SJSA1 (cell line): ENCODE measurements around the gene S100PBP. TPM values are rescaled to one million over a fixed set of nuclear protein-coding genes. Genes with fewer than 3 reads are reported as not detected.
"Not testable (repeated sequence)": the region's sequence is repeated elsewhere in the genome, so short reads cannot be mapped to it uniquely, and the experiment has no call there.

Experiments used
- DNase-seq, 2 experiments: peaks; one replicate each; pipeline ENCODE4 v3.0.0-alpha.2; 2015 to 2020; ENCODE audit warnings: low spot score in 2 of 2, low read depth in 1 of 2
- H3K27ac ChIP-seq: fragments of 250-450 bp; sonication (Bioruptor Pico); 2 replicates; pipeline ENCODE4 v1.5.1; 2020; ENCODE audit warnings: mild to moderate bottlenecking, moderate library complexity
- H3K27me3 ChIP-seq: fragments of 250-450 bp; sonication (Bioruptor Pico); replicated peaks from 2 replicates; pipeline ENCODE4 v1.5.1; 2020; ENCODE audit warnings: mild to moderate bottlenecking, moderate library complexity
- H3K36me3 ChIP-seq: fragments of 250-450 bp; sonication (Bioruptor Pico); 2 replicates; pipeline ENCODE4 v1.5.1; 2020; ENCODE audit warnings: mild to moderate bottlenecking
- H3K4me1 ChIP-seq: fragments of 250-450 bp; sonication (Bioruptor Pico); replicated peaks from 2 replicates; pipeline ENCODE4 v1.6.1; 2021; ENCODE audit warnings: mild to moderate bottlenecking
- H3K4me3 ChIP-seq: fragments of 250-450 bp; sonication (Bioruptor Pico); 2 replicates; pipeline ENCODE4 v1.5.1; 2020; ENCODE audit warnings: mild to moderate bottlenecking
- H3K9me3 ChIP-seq: fragments of 250-450 bp; sonication (Bioruptor Pico); replicated peaks from 2 replicates; pipeline ENCODE4 v1.5.1; 2020; ENCODE audit warnings: mild to moderate bottlenecking
- total RNA-seq: library from RNA; depleted of rRNA; stranded (reverse); fragments of >200 nt; shearing (Covaris generic); gene quantifications from 2 replicates; pipeline ENCODE4 v1.2.3, GENCODE V29; 2014; rRNA removed

Gene S100PBP
- total RNA-seq, 1 experiment from 2014 or later: 27.5 TPM

DNA sequence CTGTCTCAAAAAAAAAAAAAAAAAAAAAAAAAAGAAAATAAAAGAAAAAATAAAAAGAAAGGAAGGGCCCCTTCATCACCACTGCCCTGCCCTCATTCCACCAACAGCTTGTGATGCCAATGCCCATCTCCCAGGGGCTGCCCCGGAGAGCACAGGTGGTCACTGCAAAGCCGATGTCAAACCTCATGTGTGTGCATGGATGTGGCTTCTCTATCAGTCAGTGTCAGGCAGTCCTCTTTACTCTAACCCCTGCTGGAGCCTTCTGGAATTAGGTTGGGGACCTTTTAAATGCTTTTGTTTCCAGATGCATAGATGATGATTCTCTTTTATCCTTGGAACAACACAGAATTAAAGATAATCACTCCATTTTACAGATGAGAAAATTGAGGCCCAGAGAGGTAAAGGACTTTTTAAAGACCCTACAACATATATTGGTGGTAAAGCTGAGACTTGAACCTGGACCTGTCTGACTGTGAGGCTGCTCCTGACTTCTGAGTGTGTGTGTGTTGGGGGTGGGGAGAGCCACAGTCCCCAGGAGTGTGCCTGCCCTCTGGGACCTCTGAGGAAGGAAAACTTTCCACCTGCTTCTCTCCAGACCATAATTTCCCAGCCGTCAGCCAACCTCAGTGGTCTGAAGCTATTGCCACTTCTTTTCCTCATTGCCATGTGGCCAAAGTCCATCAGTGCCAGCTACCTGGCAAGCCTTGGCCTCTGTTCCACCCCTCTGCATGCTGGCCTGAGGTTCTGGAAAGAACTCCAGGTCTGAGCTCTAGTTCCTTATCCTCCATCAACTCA, 86.7 kb downstream of the S100PBP start:
- Histone ChIP-seq H3K36me3 (peaks cover 3% of the 10 kb centered on the region; the same call in 1 of the 2 replicates), H3K9me3 (no peaks in the 10 kb centered on the region; the same call in 1 of the 2 replicates), H3K27me3 (0 out of 2 replicates have a peak, but pooled peaks cover 7% of the 10 kb centered on the region), H3K27ac (no peak overlapping the region), H3K4me1 (peaks cover 20% of the 10 kb centered on the region), H3K4me3 (no peak overlapping the region)
- no peak for DNase-seq

DNA sequence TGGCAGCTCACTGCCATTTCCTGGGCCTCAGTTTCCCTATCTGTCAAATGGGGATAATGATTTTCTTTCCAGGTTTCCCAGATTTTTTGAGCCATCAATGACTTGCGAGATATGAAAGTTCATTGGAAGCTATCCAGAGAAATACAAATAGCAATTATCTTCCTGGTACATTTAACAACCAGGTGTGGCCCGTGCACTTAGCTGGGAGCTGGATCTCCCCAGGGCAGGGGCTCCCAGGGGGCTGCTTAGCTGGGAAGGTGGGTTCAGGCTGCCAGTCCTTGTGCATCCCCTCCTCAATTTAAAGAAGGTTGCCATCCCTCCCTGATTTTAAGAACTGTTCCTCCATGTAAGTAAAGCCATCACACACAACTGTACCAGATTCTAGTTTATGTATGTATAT, 87.3 kb downstream of the S100PBP start:
- H3K36me3 ChIP-seq: peaks cover 3% of the 10 kb centered on the region; the same call in 1 of the 2 replicates
- 0 out of 2 replicates have a peak, but pooled peaks cover 7% of the 10 kb centered on the region for H3K27me3 ChIP-seq
- no peaks in the 10 kb centered on the region; the same call in 1 of the 2 replicates for H3K9me3 ChIP-seq
- H3K4me1 ChIP-seq: peaks cover 20% of the 10 kb centered on the region
- no peak overlapping the region for H3K27ac ChIP-seq
- DNase-seq: no peak
- H3K4me3 ChIP-seq: no peak overlapping the region

DNA sequence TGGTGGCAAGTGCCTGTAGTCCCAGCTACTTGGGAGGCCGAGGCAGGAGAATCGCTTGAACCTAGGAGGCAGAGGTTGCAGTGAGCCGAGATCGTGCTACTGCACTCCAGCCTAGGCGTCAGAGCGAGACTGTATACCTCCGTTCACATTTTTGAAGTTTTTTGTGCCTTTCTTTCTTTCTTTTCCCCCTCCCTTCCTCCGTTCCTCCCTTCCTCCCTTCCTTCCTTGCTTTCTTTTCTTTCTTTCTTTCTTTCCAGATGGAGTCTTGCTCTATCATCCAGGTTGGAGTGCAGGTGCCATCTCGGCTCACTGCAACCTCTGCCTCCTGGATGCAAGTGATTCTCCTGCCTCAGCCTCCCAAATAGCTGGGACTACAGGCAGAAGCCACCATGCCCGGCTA, 88.1 kb downstream of the S100PBP start:
- not testable (repeated sequence) for H3K27me3 ChIP-seq, H3K4me3 ChIP-seq, DNase-seq, H3K27ac ChIP-seq, H3K36me3 ChIP-seq, H3K9me3 ChIP-seq
- peaks cover 17% of the 10 kb centered on the region for H3K4me1 ChIP-seq

DNA sequence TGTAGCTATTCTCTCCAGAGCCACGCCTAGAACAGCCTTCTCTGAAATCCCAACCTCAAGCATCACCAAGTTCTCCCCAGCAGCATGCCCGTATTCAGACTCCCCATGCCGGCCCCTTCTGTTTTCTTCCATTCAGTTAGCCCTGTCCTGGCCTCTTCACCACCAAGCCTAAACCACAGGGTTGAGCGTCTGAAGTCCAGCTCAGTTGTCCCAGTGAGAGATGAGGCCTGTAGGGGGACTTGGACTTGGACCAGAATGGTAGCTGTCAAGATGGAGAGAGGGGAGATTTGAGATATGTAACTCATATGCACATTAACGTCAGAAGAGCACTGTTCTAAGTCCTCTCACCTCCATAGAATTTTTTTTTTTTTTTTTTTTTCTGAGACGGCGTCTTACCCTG, 89.2 kb downstream of the S100PBP start:
- H3K27me3 ChIP-seq: 0 out of 2 replicates have a peak, but pooled peaks cover 4% of the 10 kb centered on the region
- H3K9me3 ChIP-seq: no peaks in the 10 kb centered on the region; the same call in 1 of the 2 replicates
- no peak overlapping the region for H3K27ac ChIP-seq
- peaks cover 8% of the 10 kb centered on the region for H3K4me1 ChIP-seq
- no peak overlapping the region for H3K4me3 ChIP-seq
- no peaks in the 10 kb centered on the region for H3K36me3 ChIP-seq
- no peak for DNase-seq

DNA sequence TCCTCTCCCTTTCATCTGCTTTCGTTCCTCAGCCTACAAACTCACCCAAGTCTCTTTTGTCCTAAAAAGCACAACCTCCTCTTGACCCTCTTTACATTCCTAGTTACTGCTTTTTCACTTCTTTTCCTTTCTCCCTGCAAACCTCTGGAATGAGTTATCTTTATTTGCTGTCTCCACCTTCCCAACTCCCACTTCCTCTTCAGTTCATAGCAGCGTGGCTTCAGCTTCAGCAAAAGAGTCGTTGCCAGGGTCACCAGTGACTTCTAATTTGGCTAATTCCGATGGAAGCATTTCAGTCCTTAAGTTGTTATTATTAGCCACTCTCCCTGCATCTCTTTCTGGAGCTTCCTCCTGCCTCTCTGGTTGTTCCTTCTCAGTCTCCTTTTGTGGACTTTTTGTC, 90.0 kb downstream of the S100PBP start:
- Histone ChIP-seq H3K27ac (no peak overlapping the region), H3K4me3 (no peak overlapping the region), H3K36me3 (no peaks in the 10 kb centered on the region), H3K4me1 (peaks cover 7% of the 10 kb centered on the region; the same call in 1 of the 2 replicates), H3K27me3 (0 out of 2 replicates have a peak, but pooled peaks cover 4% of the 10 kb centered on the region), H3K9me3 (no peaks in the 10 kb centered on the region; the same call in 1 of the 2 replicates)
- DNase-seq: no peak

Other genes with a start within 250 kb of the S100PBP start
- gene ZBTB8OS, start 167.1 kb upstream of the S100PBP start, total RNA-seq: 81.1 and 92.2 TPM in 2 replicates
- gene RBBP4, start 166.4 kb upstream of the S100PBP start, total RNA-seq: 160 and 208 TPM in 2 replicates
- 167 and 209 TPM in 2 replicates for gene SYNC, start 114.9 kb upstream of the S100PBP start, total RNA-seq
- gene YARS1, start 295 bp upstream of the S100PBP start, total RNA-seq: 94.4 and 117 TPM in 2 replicates
- 0.47 and 0.84 TPM in 2 replicates for gene FNDC5, start 53.3 kb downstream of the S100PBP start, total RNA-seq
- gene HPCA, start 68.8 kb downstream of the S100PBP start, total RNA-seq: not detected in 2 replicates
- gene TMEM54, start 83.7 kb downstream of the S100PBP start, total RNA-seq: 61.2 and 68.6 TPM in 2 replicates
- 8.6 and 9.8 TPM in 2 replicates for gene RNF19B, start 147.2 kb downstream of the S100PBP start, total RNA-seq
- gene AK2, start 219.2 kb downstream of the S100PBP start, total RNA-seq: 230 and 391 TPM in 2 replicates